GM12878 (cell line): ENCODE results near the gene MAGEB17. TPM values are rescaled to one million over a fixed set of nuclear protein-coding genes. Genes with fewer than 3 reads are reported as not detected.

Experiments
- ATF3 ChIP-seq: IDR thresholded peaks from 2 replicates; pipeline ENCODE4 v1.6.1; 2011; ENCODE audit warnings: low read depth, mild to moderate bottlenecking, low read length, moderate library complexity, borderline replicate concordance; ENCODE audit errors: extremely low read depth
- BACH1 ChIP-seq: fragments of 450-650 bp; IDR thresholded peaks from 2 replicates; pipeline ENCODE4 v1.6.1; 2017; ENCODE audit warnings: mild to moderate bottlenecking, borderline replicate concordance
- BHLHE40 ChIP-seq, 2 experiments: fragments of 450-650 bp in 1 of 2; IDR thresholded peaks; 2 replicates each; pipeline ENCODE4 v1.6.1; 2011 to 2017; ENCODE audit warnings: low read depth in 2 of 2, borderline replicate concordance in 1 of 2, improper control_type of control experiment in 1 of 2, low read length in 1 of 2, mild to moderate bottlenecking in 1 of 2
- CBX3 ChIP-seq: fragments of 200-600 bp; sonication (generic); IDR thresholded peaks from 2 replicates; pipeline ENCODE4 v1.6.1; 2016; ENCODE audit warnings: low read depth, borderline replicate concordance
- CEBPB ChIP-seq, 2 experiments: fragments of 150-350 bp in 1 of 2; IDR thresholded peaks; 2 replicates each; pipeline ENCODE4 v1.6.1; 2012 to 2014; ENCODE audit warnings: low read depth in 2 of 2, low read length in 2 of 2, borderline replicate concordance in 1 of 2, inconsistent platforms in 1 of 2
- CREB1 ChIP-seq: IDR thresholded peaks from 2 replicates; pipeline ENCODE4 v1.6.1; 2012; ENCODE audit warnings: low read depth, mild to moderate bottlenecking, inconsistent platforms
- DPF2 ChIP-seq: fragments of 450-650 bp; IDR thresholded peaks from 2 replicates; pipeline ENCODE4 v1.6.1; 2017; ENCODE audit warnings: mild to moderate bottlenecking
- EGR1 ChIP-seq, 2 experiments: IDR thresholded peaks; 1 replicate in 1 of 2; 2 replicates in 1 of 2; pipeline ENCODE4 v1.6.1; 2011 to 2012; ENCODE audit warnings: low read depth in 2 of 2, low read length in 2 of 2, borderline replicate concordance in 1 of 2, mild to moderate bottlenecking in 1 of 2, moderate library complexity in 1 of 2
- GATAD2B ChIP-seq: fragments of 450-650 bp; conservative IDR thresholded peaks from 2 replicates; pipeline ENCODE4 v1.6.1; 2017; ENCODE audit warnings: low read depth, mild to moderate bottlenecking, moderate library complexity
- HDAC2 ChIP-seq: fragments of 200-600 bp; sonication (generic); IDR thresholded peaks from 2 replicates; pipeline ENCODE4 v1.6.1; 2017
- MYC ChIP-seq: IDR thresholded peaks from 2 replicates; pipeline ENCODE4 v1.6.1; 2011; ENCODE audit warnings: mild to moderate bottlenecking, low read length, moderate library complexity, inconsistent platforms; ENCODE audit not compliant: insufficient read depth, insufficient replicate concordance, insufficient read length, severe bottlenecking
- PAX8 ChIP-seq: fragments of 450-650 bp; IDR thresholded peaks from 2 replicates; pipeline ENCODE4 v1.6.1; 2017; ENCODE audit warnings: mild to moderate bottlenecking, moderate library complexity
- RBBP5 ChIP-seq: fragments of 200-600 bp; sonication (generic); conservative IDR thresholded peaks from 2 replicates; pipeline ENCODE4 v1.6.1; 2016
- RUNX3 ChIP-seq: IDR thresholded peaks from 2 replicates; pipeline ENCODE4 v1.6.1; 2012; ENCODE audit warnings: low read length, inconsistent platforms
- SRF ChIP-seq, 2 experiments: IDR thresholded peaks; 2 replicates each; pipeline ENCODE4 v1.6.1; 2011; ENCODE audit warnings: low read depth in 2 of 2, low read length in 2 of 2, mild to moderate bottlenecking in 1 of 2, moderate library complexity in 1 of 2
- STAT1 ChIP-seq: fragments of 450-650 bp; conservative IDR thresholded peaks from 2 replicates; pipeline ENCODE4 v1.6.1; 2014; ENCODE audit warnings: antibody characterized with exemption, mild to moderate bottlenecking
- ZBED1 ChIP-seq: IDR thresholded peaks from 2 replicates; pipeline ENCODE4 v1.6.1; 2016; ENCODE audit warnings: borderline replicate concordance
- ZNF274 ChIP-seq: IDR thresholded peaks from one replicate; pipeline ENCODE4 v1.8.0; 2011; ENCODE audit not compliant: insufficient read length, insufficient read depth
- ZSCAN29 ChIP-seq: fragments of 450-650 bp; IDR thresholded peaks from 2 replicates; pipeline ENCODE4 v1.6.1; 2017; ENCODE audit warnings: mild to moderate bottlenecking, moderate library complexity
- polyA plus RNA-seq, 11 experiments: library from polyadenylated mRNA; depleted of rRNA in 4 of 11; unstranded in 6 of 11; stranded (reverse) in 5 of 11; fragments of >200 nt; fragmentation: Nextera tagmentation in 4 of 11; fragmentation: Illumina TruSeq in 1 of 11; extraction: Ambion mirVana in 4 of 11; extraction: Trizol in 1 of 11; gene quantifications; 1 replicate in 1 of 11; 2 replicates in 10 of 11; pipeline versions ENCODE4 v1.2.1 to v1.2.3, GENCODE V29; 2011 to 2016; ENCODE audit warnings: inconsistent platforms in 2 of 11, missing spikeins in 2 of 11, low read depth in 1 of 11
- total RNA-seq, 4 experiments: library from RNA; depleted of rRNA in 3 of 4; stranded (reverse); fragments of >200 nt in 3 of 4; fragmentation: Illumina TruSeq in 1 of 4; extraction: Trizol in 1 of 4; gene quantifications; 2 replicates each; pipeline versions ENCODE4 v1.2.1 to v1.2.3, GENCODE V29; 2013 to 2021
- TF ChIP-seq, protein P1 (sequence below): IDR thresholded peaks from 2 replicates; pipeline ENCODE4 v1.6.1; 2012; ENCODE audit warnings: improper control_type of control experiment, low read depth, low read length; ENCODE audit not compliant: insufficient replicate concordance
- TF ChIP-seq, protein P2 (sequence below): fragments of 450-650 bp; IDR thresholded peaks from 2 replicates; pipeline ENCODE4 v1.6.1; 2018; ENCODE audit warnings: mild to moderate bottlenecking, low read depth, moderate library complexity; ENCODE audit not compliant: partially characterized antibody
- TF ChIP-seq, protein P3 (sequence below): IDR thresholded peaks from 2 replicates; pipeline ENCODE4 v1.6.1; 2012; ENCODE audit warnings: low read depth, low read length, improper control_type of control experiment

Gene MAGEB17
- total and polyA plus RNA-seq, 10 of the 15 experiments (the other 5 are each of a cell fraction or from before 2014, with no cell fraction given), result 0.05 to 0.21 TPM; not detected in 8

- TF ChIP-seq, protein P1, sequence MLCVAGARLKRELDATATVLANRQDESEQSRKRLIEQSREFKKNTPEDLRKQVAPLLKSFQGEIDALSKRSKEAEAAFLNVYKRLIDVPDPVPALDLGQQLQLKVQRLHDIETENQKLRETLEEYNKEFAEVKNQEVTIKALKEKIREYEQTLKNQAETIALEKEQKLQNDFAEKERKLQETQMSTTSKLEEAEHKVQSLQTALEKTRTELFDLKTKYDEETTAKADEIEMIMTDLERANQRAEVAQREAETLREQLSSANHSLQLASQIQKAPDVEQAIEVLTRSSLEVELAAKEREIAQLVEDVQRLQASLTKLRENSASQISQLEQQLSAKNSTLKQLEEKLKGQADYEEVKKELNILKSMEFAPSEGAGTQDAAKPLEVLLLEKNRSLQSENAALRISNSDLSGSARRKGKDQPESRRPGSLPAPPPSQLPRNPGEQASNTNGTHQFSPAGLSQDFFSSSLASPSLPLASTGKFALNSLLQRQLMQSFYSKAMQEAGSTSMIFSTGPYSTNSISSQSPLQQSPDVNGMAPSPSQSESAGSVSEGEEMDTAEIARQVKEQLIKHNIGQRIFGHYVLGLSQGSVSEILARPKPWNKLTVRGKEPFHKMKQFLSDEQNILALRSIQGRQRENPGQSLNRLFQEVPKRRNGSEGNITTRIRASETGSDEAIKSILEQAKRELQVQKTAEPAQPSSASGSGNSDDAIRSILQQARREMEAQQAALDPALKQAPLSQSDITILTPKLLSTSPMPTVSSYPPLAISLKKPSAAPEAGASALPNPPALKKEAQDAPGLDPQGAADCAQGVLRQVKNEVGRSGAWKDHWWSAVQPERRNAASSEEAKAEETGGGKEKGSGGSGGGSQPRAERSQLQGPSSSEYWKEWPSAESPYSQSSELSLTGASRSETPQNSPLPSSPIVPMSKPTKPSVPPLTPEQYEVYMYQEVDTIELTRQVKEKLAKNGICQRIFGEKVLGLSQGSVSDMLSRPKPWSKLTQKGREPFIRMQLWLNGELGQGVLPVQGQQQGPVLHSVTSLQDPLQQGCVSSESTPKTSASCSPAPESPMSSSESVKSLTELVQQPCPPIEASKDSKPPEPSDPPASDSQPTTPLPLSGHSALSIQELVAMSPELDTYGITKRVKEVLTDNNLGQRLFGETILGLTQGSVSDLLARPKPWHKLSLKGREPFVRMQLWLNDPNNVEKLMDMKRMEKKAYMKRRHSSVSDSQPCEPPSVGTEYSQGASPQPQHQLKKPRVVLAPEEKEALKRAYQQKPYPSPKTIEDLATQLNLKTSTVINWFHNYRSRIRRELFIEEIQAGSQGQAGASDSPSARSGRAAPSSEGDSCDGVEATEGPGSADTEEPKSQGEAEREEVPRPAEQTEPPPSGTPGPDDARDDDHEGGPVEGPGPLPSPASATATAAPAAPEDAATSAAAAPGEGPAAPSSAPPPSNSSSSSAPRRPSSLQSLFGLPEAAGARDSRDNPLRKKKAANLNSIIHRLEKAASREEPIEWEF, result no peak
- no peak for TF ChIP-seq HDAC2
- TF ChIP-seq BACH1, result peak; percentile 37; the same call in 1 of the 2 replicates
- no peak for TF ChIP-seq PAX8
- TF ChIP-seq ZSCAN29, result no peak
- TF ChIP-seq, protein P2, sequence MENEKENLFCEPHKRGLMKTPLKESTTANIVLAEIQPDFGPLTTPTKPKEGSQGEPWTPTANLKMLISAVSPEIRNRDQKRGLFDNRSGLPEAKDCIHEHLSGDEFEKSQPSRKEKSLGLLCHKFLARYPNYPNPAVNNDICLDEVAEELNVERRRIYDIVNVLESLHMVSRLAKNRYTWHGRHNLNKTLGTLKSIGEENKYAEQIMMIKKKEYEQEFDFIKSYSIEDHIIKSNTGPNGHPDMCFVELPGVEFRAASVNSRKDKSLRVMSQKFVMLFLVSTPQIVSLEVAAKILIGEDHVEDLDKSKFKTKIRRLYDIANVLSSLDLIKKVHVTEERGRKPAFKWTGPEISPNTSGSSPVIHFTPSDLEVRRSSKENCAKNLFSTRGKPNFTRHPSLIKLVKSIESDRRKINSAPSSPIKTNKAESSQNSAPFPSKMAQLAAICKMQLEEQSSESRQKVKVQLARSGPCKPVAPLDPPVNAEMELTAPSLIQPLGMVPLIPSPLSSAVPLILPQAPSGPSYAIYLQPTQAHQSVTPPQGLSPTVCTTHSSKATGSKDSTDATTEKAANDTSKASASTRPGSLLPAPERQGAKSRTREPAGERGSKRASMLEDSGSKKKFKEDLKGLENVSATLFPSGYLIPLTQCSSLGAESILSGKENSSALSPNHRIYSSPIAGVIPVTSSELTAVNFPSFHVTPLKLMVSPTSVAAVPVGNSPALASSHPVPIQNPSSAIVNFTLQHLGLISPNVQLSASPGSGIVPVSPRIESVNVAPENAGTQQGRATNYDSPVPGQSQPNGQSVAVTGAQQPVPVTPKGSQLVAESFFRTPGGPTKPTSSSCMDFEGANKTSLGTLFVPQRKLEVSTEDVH, result no peak
- peak; percentile 67 for TF ChIP-seq DPF2
- no peak; a peak in 1 of 4 replicates for TF ChIP-seq SRF (IDR thresholded peaks at IDR 0.05; ENCODE audit: low read depth in 2 of 2, low read length in 2 of 2)
- no peak for TF ChIP-seq CBX3
- no peak for TF ChIP-seq STAT1
- no peak for TF ChIP-seq BHLHE40 (IDR thresholded peaks at IDR 0.05; ENCODE audit: borderline replicate concordance in 1 of 2, low read depth in 2 of 2, low read length in 1 of 2)
- TF ChIP-seq CREB1, result no peak
- TF ChIP-seq, protein P3, sequence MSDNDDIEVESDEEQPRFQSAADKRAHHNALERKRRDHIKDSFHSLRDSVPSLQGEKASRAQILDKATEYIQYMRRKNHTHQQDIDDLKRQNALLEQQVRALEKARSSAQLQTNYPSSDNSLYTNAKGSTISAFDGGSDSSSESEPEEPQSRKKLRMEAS, result no peak
- TF ChIP-seq ZNF274, result no peak
- peak; percentile 62; the same call in 1 of the 2 replicates for TF ChIP-seq ZBED1
- TF ChIP-seq RBBP5, result no peak
- peak; percentile 87 for TF ChIP-seq RUNX3
- no peak for TF ChIP-seq MYC
- TF ChIP-seq ATF3, result no peak
- TF ChIP-seq CEBPB (IDR thresholded peaks at IDR 0.05; ENCODE audit: borderline replicate concordance in 1 of 2, low read depth in 2 of 2, low read length in 2 of 2), result no peak
- peak; percentile 48; the same call in 1 of the 2 replicates for TF ChIP-seq GATAD2B
- TF ChIP-seq EGR1 (IDR thresholded peaks at IDR 0.05; ENCODE audit: borderline replicate concordance in 1 of 2, low read depth in 2 of 2, low read length in 2 of 2), result no peak
These were observed 47.7 kb upstream of the MAGEB17 start (continued) for GRCh38 chrX:16119353-16120220.
